Endothelial cell of umbilical vein (primary cell): ENCODE results near the gene MDFIC.

ENCODE experiments used
- EZH2 ChIP-seq: IDR thresholded peaks from 2 replicates; pipeline ENCODE4 v1.6.1; 2012; ENCODE audit warnings: borderline replicate concordance, low read depth, mild to moderate bottlenecking, moderate library complexity, low read length, inconsistent platforms; ENCODE audit not compliant: severe bottlenecking
- JUN ChIP-seq: IDR thresholded peaks from 2 replicates; pipeline ENCODE4 v1.6.1; 2011; ENCODE audit warnings: borderline replicate concordance, low read depth; ENCODE audit not compliant: insufficient read length, insufficient read depth
- POLR2A ChIP-seq: IDR thresholded peaks from 2 replicates; pipeline ENCODE4 v1.6.1; 2012; ENCODE audit warnings: low read depth, mild to moderate bottlenecking, control low read depth, low read length
- POLR2AphosphoS5 ChIP-seq: IDR thresholded peaks from 2 replicates; pipeline ENCODE4 v1.6.1; 2012; ENCODE audit warnings: low read depth, mild to moderate bottlenecking, control low read depth, low read length, moderate library complexity; ENCODE audit not compliant: insufficient read depth
- TF ChIP-seq, protein P1 (sequence below), 2 donors: IDR thresholded peaks; 1 replicate in 1 of 2; 2 replicates in 1 of 2; pipeline ENCODE4 v1.5.1; 2011; ENCODE audit warnings: low read length in 2 of 2, mild to moderate bottlenecking in 2 of 2, moderate library complexity in 2 of 2, control low read depth in 1 of 2, inconsistent platforms in 1 of 2, low read depth in 1 of 2; ENCODE audit not compliant: insufficient read depth in 1 of 2; ENCODE audit errors: extremely low read depth in 1 of 2
- TF ChIP-seq, protein P2 (sequence below): IDR thresholded peaks from 2 replicates; pipeline ENCODE4 v1.6.1; 2011; ENCODE audit not compliant: insufficient read depth, insufficient read length

GRCh38 chr7:114903131-114903530 lies 18.8 kb upstream of the MDFIC start:
- TF ChIP-seq POLR2AphosphoS5 (no peak), POLR2A (no peak), EZH2 (no peak), JUN (no peak)
- TF ChIP-seq, protein P1, sequence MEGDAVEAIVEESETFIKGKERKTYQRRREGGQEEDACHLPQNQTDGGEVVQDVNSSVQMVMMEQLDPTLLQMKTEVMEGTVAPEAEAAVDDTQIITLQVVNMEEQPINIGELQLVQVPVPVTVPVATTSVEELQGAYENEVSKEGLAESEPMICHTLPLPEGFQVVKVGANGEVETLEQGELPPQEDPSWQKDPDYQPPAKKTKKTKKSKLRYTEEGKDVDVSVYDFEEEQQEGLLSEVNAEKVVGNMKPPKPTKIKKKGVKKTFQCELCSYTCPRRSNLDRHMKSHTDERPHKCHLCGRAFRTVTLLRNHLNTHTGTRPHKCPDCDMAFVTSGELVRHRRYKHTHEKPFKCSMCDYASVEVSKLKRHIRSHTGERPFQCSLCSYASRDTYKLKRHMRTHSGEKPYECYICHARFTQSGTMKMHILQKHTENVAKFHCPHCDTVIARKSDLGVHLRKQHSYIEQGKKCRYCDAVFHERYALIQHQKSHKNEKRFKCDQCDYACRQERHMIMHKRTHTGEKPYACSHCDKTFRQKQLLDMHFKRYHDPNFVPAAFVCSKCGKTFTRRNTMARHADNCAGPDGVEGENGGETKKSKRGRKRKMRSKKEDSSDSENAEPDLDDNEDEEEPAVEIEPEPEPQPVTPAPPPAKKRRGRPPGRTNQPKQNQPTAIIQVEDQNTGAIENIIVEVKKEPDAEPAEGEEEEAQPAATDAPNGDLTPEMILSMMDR (IDR thresholded peaks at IDR 0.05; ENCODE audit: extremely low read depth in 1 of 2, insufficient read depth in 1 of 2, low read depth in 1 of 2, low read length in 2 of 2), result no peak
- TF ChIP-seq, protein P2, sequence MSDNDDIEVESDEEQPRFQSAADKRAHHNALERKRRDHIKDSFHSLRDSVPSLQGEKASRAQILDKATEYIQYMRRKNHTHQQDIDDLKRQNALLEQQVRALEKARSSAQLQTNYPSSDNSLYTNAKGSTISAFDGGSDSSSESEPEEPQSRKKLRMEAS, result no peak
